ENCODE results near the gene ARHGAP6. TPM values are rescaled to one million over a fixed set of nuclear protein-coding genes. Genes with fewer than 3 reads are reported as not detected.

The ARHGAP6 gene
- total RNA-seq, 2 experiments from 2014 or later = not detected

GRCh38 chrX:11089802-11090201, 575.9 kb downstream of the ARHGAP6 start:
- H3K9me3 Mint-ChIP-seq = peaks cover 9% of the 10 kb centered on the region
- H3K4me1 Mint-ChIP-seq (ENCODE audit: low read depth) = no peaks in the 10 kb centered on the region
- DNase-seq = no peak
- intact Hi-C loops (cut with micrococcal nuclease) = no loop called here
- no peak for ATAC-seq
- H3K27me3 Mint-ChIP-seq = no peaks in the 10 kb centered on the region
- CTCF ChIA-PET = no interaction called here
- no peaks in the 10 kb centered on the region for H3K36me3 Mint-ChIP-seq (ENCODE audit: low read depth)
- POLR2A ChIA-PET = no interaction called here
- no peak overlapping the region for H3K27ac Mint-ChIP-seq
- no peak for TF ChIP-seq CTCF (IDR thresholded peaks at IDR 0.05)
- no peak overlapping the region for H3K4me3 Mint-ChIP-seq

Small RNA genes lying within 50 kb of the gene (microRNA-seq; reads per million reads assigned to microRNA genes)
- not detected for gene MIR548AX (ENCODE audit: borderline microRNAs expressed, borderline replicate concordance)

Other genes starting within 250 kb of the ARHGAP6 start
- 10 to 100 TPM; 39.3 to 40.7 TPM for gene MSL3, start 92.3 kb upstream of the ARHGAP6 start, total RNA-seq

All from activated CD8-positive, alpha-beta T cell treated with anti-CD3 and anti-CD28 coated beads for 36 hours (primary cell).